H9 (cell line): Measurements from ENCODE around the gene COL4A6. TPM values are rescaled to one million over a fixed set of nuclear protein-coding genes. Genes with fewer than 3 reads are reported as not detected.

Experiments
- DNase-seq: peaks from one replicate; pipeline ENCODE4 v3.0.0-alpha.2; 2017
- H2AFZ ChIP-seq: one replicate; pipeline ENCODE4 v1.6.1; 2013; ENCODE audit warnings: mild to moderate bottlenecking, low read length, control low read depth, moderate library complexity
- H2AK5ac ChIP-seq: 2 replicates; pipeline ENCODE4 v1.6.1; 2013; ENCODE audit warnings: low read length, control low read depth, mixed read lengths; ENCODE audit not compliant: insufficient read length
- H2BK120ac ChIP-seq: one replicate; pipeline ENCODE4 v1.6.1; 2013; ENCODE audit warnings: low read depth, mild to moderate bottlenecking, low read length, control low read depth, inconsistent platforms; ENCODE audit not compliant: poor library complexity, severe bottlenecking
- H2BK12ac ChIP-seq: 2 replicates; pipeline ENCODE4 v1.6.1; 2013; ENCODE audit warnings: low read length, control low read depth, mixed read lengths, low read depth; ENCODE audit not compliant: insufficient read length
- H2BK15ac ChIP-seq: 2 replicates; pipeline ENCODE4 v1.6.1; 2013; ENCODE audit warnings: low read depth, low read length, control low read depth
- H2BK20ac ChIP-seq: one replicate; pipeline ENCODE4 v1.6.1; 2013; ENCODE audit warnings: low read depth, mild to moderate bottlenecking, low read length, control low read depth, inconsistent platforms; ENCODE audit not compliant: poor library complexity, severe bottlenecking
- H2BK5ac ChIP-seq: 2 replicates; pipeline ENCODE4 v1.6.1; 2013; ENCODE audit warnings: low read length, control low read depth, mixed read lengths; ENCODE audit not compliant: insufficient read length
- H3K14ac ChIP-seq: 2 replicates; pipeline ENCODE4 v1.6.1; 2013; ENCODE audit warnings: low read length, control low read depth; ENCODE audit not compliant: insufficient read depth
- H3K18ac ChIP-seq: 2 replicates; pipeline ENCODE4 v1.6.1; 2013; ENCODE audit warnings: low read depth, mild to moderate bottlenecking, mixed read lengths, low read length, control low read depth; ENCODE audit not compliant: insufficient read length
- H3K23ac ChIP-seq: 2 replicates; pipeline ENCODE4 v1.6.1; 2013; ENCODE audit warnings: low read length, control low read depth, mixed read lengths, low read depth; ENCODE audit not compliant: insufficient read length
- H3K23me2 ChIP-seq: 2 replicates; pipeline ENCODE4 v1.6.1; 2013; ENCODE audit warnings: low read depth, mild to moderate bottlenecking, mixed read lengths, low read length, control low read depth; ENCODE audit not compliant: insufficient read length, poor library complexity, severe bottlenecking
- H3K27ac ChIP-seq: 2 replicates; pipeline ENCODE4 v1.5.1; 2013; ENCODE audit warnings: low read length, control low read depth, mixed read lengths, low read depth; ENCODE audit not compliant: insufficient read length
- H3K27me3 ChIP-seq: 2 replicates; pipeline ENCODE4 v1.6.1; 2013; ENCODE audit warnings: low read length, control low read depth, inconsistent platforms; ENCODE audit not compliant: insufficient read depth
- H3K4ac ChIP-seq: 2 replicates; pipeline ENCODE4 v1.6.1; 2013; ENCODE audit warnings: low read depth, mild to moderate bottlenecking, control low read depth, inconsistent platforms, low read length, moderate library complexity
- H3K4me1 ChIP-seq: 2 replicates; pipeline ENCODE4 v1.6.1; 2013; ENCODE audit warnings: low read length, control low read depth, inconsistent platforms; ENCODE audit not compliant: insufficient read depth
- H3K4me2 ChIP-seq: 2 replicates; pipeline ENCODE4 v1.6.1; 2013; ENCODE audit warnings: low read length, control low read depth, mixed read lengths; ENCODE audit not compliant: insufficient read length, insufficient read depth
- H3K56ac ChIP-seq: 2 replicates; pipeline ENCODE4 v1.6.1; 2013; ENCODE audit warnings: low read depth, mild to moderate bottlenecking, mixed read lengths, low read length, control low read depth; ENCODE audit not compliant: insufficient read length
- H3K79me1 ChIP-seq: 2 replicates; pipeline ENCODE4 v1.6.1; 2013; ENCODE audit warnings: low read depth, mild to moderate bottlenecking, moderate library complexity, low read length, control low read depth, inconsistent platforms; ENCODE audit not compliant: insufficient read depth, poor library complexity, severe bottlenecking
- H3K79me2 ChIP-seq: 2 replicates; pipeline ENCODE4 v1.6.1; 2013; ENCODE audit warnings: low read length, control low read depth, inconsistent platforms; ENCODE audit not compliant: insufficient read depth
- H3K9ac ChIP-seq: 2 replicates; pipeline ENCODE4 v1.6.1; 2013; ENCODE audit warnings: low read length, control low read depth, mixed read lengths; ENCODE audit not compliant: insufficient read length; ENCODE audit errors: extremely low read depth
- H3K9me3 ChIP-seq: one replicate; pipeline ENCODE4 v1.6.1; 2013; ENCODE audit warnings: low read depth, low read length, inconsistent platforms; ENCODE audit not compliant: control insufficient read depth
- H3T11ph ChIP-seq: one replicate; pipeline ENCODE4 v1.6.1; 2013; ENCODE audit warnings: mild to moderate bottlenecking, low read length, control low read depth, inconsistent platforms
- H4K20me1 ChIP-seq: one replicate; pipeline ENCODE4 v1.6.1; 2013; ENCODE audit not compliant: control insufficient read depth, insufficient read length, insufficient read depth
- H4K5ac ChIP-seq: 2 replicates; pipeline ENCODE4 v1.6.1; 2013; ENCODE audit warnings: low read depth, mild to moderate bottlenecking, mixed read lengths, low read length, control low read depth; ENCODE audit not compliant: insufficient read length
- H4K8ac ChIP-seq: replicated peaks from 2 replicates; pipeline ENCODE4 v1.6.1; 2013; ENCODE audit warnings: low read length, control low read depth, mixed read lengths, low read depth; ENCODE audit not compliant: insufficient read length
- H4K91ac ChIP-seq: 2 replicates; pipeline ENCODE4 v1.6.1; 2013; ENCODE audit warnings: low read depth, mild to moderate bottlenecking, moderate library complexity, mixed read lengths, low read length, control low read depth; ENCODE audit not compliant: insufficient read length
- H3K27ac Mint-ChIP-seq, 3 experiments: 2 replicates in 2 of 3; 3 replicates in 1 of 3; pipeline ENCODE4 v1.8.0; 2020 to 2021; ENCODE audit warnings: mixed read lengths in 3 of 3, mild to moderate bottlenecking in 1 of 3, moderate library complexity in 1 of 3
- H3K27me3 Mint-ChIP-seq: 2 replicates; pipeline ENCODE4 v1.8.0; 2021; ENCODE audit warnings: low read depth, mild to moderate bottlenecking, moderate library complexity, mixed read lengths
- H3K36me3 Mint-ChIP-seq, 3 experiments: 2 replicates in 2 of 3; 3 replicates in 1 of 3; pipeline ENCODE4 v1.8.0; 2020 to 2021; ENCODE audit warnings: low read depth in 3 of 3, mixed read lengths in 3 of 3; ENCODE audit not compliant: insufficient read depth in 1 of 3
- H3K4me1 Mint-ChIP-seq, 2 experiments: 2 replicates each; pipeline ENCODE4 v1.8.0; 2020; ENCODE audit warnings: mixed read lengths in 2 of 2
- H3K4me3 Mint-ChIP-seq, 2 experiments: 2 replicates in 1 of 2; 3 replicates in 1 of 2; pipeline ENCODE4 v1.8.0; 2020 to 2021; ENCODE audit warnings: mild to moderate bottlenecking in 2 of 2, mixed read lengths in 2 of 2, moderate library complexity in 1 of 2
- H3K9me3 Mint-ChIP-seq, 2 experiments: 2 replicates in 1 of 2; 3 replicates in 1 of 2; pipeline ENCODE4 v1.8.0; 2020; ENCODE audit warnings: mild to moderate bottlenecking in 2 of 2, mixed read lengths in 2 of 2, moderate library complexity in 1 of 2
- WGBS: extraction: QIAGEN DNeasy Blood & Tissue Kit; methylation state at CpG from one replicate; pipeline ENCODE4 v1.1.7; 2013; ENCODE audit warnings: missing lambda C conversion rate, low lambda C conversion rate, mixed read lengths; ENCODE audit not compliant: insufficient read length; ENCODE audit errors: extremely low coverage; 5-methylcytosine and 5-hydroxymethylcytosine counted together
- total RNA-seq: library from RNA; stranded (reverse); gene quantifications from 2 replicates; pipeline ENCODE4 v1.2.1, GENCODE V29; 2021
- TF ChIP-seq, protein P1 (sequence below): fragments of 200-600 bp; sonication (generic); conservative IDR thresholded peaks from 3 replicates; pipeline ENCODE4 v1.8.0; 2021; ENCODE audit warnings: antibody characterized with exemption, mild to moderate bottlenecking

The COL4A6 gene
- total RNA-seq, 1 experiment from 2014 or later, result 16.7 TPM

DNA sequence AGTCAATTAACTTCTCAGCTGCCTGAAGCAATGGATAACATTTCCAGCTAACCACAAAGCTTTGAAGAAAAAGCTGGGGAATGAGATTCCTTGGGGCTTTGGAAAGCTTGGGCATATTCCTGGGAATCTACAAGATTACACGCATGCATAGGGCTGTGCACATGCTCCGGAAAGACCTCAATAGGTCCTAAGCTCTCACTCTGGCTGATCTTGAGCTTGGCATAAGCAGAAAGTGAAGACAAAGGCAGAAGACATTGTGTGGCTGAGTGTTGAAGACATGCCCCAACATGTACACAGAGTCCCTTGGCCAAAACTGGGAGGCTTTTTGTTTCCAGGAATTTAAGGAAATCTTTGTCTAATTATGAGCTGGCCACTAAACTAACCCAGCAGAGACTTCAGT is 315.5 kb downstream of the COL4A6 start:
- Histone ChIP-seq H4K91ac (no peak overlapping the region), H3K23me2 (no peaks in the 10 kb centered on the region), H3K79me1 (no peaks in the 10 kb centered on the region), H3K18ac (peak overlapping the region; percentile 72), H2BK20ac (no peak overlapping the region), H2AK5ac (no peak overlapping the region), H3K14ac (no peak overlapping the region), H3T11ph (no peak overlapping the region), H3K9ac (no peak overlapping the region), H4K20me1 (no peaks in the 10 kb centered on the region), H2BK12ac (no peak overlapping the region), H4K5ac (no peak overlapping the region), H3K4me1 (peaks cover 9% of the 10 kb centered on the region; the same call in 1 of the 2 replicates), H3K27ac (no peak overlapping the region), H2AFZ (no peak overlapping the region), H3K56ac (no peak overlapping the region), H2BK15ac (no peak overlapping the region), H3K79me2 (no peaks in the 10 kb centered on the region), H3K27me3 (no peaks in the 10 kb centered on the region), H3K4ac (no peak overlapping the region), H2BK5ac (no peak overlapping the region), H2BK120ac (no peak overlapping the region), H3K9me3 (no peaks in the 10 kb centered on the region), H3K4me2 (no peak overlapping the region), H3K23ac (no peak overlapping the region), H4K8ac (no peak overlapping the region)
- Mint-ChIP-seq H3K36me3 (no peaks in the 10 kb centered on the region), H3K4me3 (no peak overlapping the region), H3K4me1 (peaks cover 22 to 32% of the 10 kb centered on the region in 2 experiments), H3K27me3 (no peaks in the 10 kb centered on the region), H3K27ac (peak overlapping the region in 1 of 3 experiments; percentile 94; a peak in 2 of 7 replicates), H3K9me3 (no peaks in the 10 kb centered on the region)
- TF ChIP-seq, protein P1, sequence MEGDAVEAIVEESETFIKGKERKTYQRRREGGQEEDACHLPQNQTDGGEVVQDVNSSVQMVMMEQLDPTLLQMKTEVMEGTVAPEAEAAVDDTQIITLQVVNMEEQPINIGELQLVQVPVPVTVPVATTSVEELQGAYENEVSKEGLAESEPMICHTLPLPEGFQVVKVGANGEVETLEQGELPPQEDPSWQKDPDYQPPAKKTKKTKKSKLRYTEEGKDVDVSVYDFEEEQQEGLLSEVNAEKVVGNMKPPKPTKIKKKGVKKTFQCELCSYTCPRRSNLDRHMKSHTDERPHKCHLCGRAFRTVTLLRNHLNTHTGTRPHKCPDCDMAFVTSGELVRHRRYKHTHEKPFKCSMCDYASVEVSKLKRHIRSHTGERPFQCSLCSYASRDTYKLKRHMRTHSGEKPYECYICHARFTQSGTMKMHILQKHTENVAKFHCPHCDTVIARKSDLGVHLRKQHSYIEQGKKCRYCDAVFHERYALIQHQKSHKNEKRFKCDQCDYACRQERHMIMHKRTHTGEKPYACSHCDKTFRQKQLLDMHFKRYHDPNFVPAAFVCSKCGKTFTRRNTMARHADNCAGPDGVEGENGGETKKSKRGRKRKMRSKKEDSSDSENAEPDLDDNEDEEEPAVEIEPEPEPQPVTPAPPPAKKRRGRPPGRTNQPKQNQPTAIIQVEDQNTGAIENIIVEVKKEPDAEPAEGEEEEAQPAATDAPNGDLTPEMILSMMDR, result no peak
- WGBS, result no CpG with 5 or more reads among the region's 2 CpGs
- DNase-seq, result no peak
